ENCODE measurements around the gene ZNF827. TPM values are rescaled to one million over a fixed set of nuclear protein-coding genes. Genes with fewer than 3 reads are reported as not detected.

The ZNF827 gene
- total and polyA plus RNA-seq, 2 of the 8 experiments (the other 6 are each of a cell fraction or from before 2014, with no cell fraction given), result 25.3 to 26.2 TPM

GRCh38 chr4:145786830-145787229 is 151.8 kb downstream of the ZNF827 start:
- 96% methylated on average over 5 of the region's 5 CpGs; no CpG with 5 or more reads in 1 of the 2 experiments for WGBS, 2 experiments (ENCODE audit: extremely low coverage in 1 of 2, insufficient coverage in 1 of 2, insufficient read length in 1 of 2, insufficient replicate concordance in 2 of 2, low coverage in 1 of 2, low lambda C conversion rate in 2 of 2, missing lambda C conversion rate in 1 of 2)
- FAIRE-seq, result no peak
- no peak overlapping the region for H4K5ac ChIP-seq (ENCODE audit: insufficient read length, low read depth, low read length)

More at GRCh38 chr4:145786830-145787229, 151.8 kb downstream of the ZNF827 start:
- Histone ChIP-seq H2BK5ac (ENCODE audit: low read depth, low read length) (no peak overlapping the region), H3K23ac (ENCODE audit: insufficient read length) (no peak overlapping the region), H3K4me3 (ENCODE audit: extremely low read depth in 1 of 4, insufficient read depth in 2 of 4, low read depth in 3 of 4, low read length in 4 of 4) (no peak overlapping the region), H3K79me1 (ENCODE audit: low read depth, low read length) (no peaks in the 10 kb centered on the region), H3K23me2 (ENCODE audit: low read depth, low read length) (no peaks in the 10 kb centered on the region), H2BK120ac (replicated peaks; ENCODE audit: low read depth, low read length) (no peak overlapping the region), H3K9ac (replicated peaks in 1 of 4; ENCODE audit: extremely low read depth in 1 of 4, low read depth in 3 of 4, low read length in 3 of 4) (no peak overlapping the region), H3K36me3 (ENCODE audit: control insufficient read depth in 2 of 4, insufficient read depth in 4 of 4, low read length in 3 of 4) (peaks cover 0 to 10% (median 0%) of the 10 kb centered on the region in 4 experiments; a peak in 1 of 8 replicates), H3K4me2 (ENCODE audit: insufficient read depth in 1 of 2, low read depth in 2 of 2, low read length in 2 of 2) (no peak overlapping the region), H3K56ac (replicated peaks; ENCODE audit: insufficient read length, low read depth, low read length) (no peak overlapping the region), H3K14ac (ENCODE audit: insufficient read length) (no peak overlapping the region), H4K20me1 (replicated peaks in 1 of 2; ENCODE audit: control insufficient read depth in 1 of 2, insufficient read depth in 2 of 2, low read length in 2 of 2) (no peaks in the 10 kb centered on the region), H2AK5ac (ENCODE audit: low read depth, low read length) (no peak overlapping the region), H3K4ac (replicated peaks; ENCODE audit: insufficient read length, low read depth, low read length) (no peak overlapping the region), H2BK15ac (ENCODE audit: low read length) (no peak overlapping the region), H4K91ac (replicated peaks; ENCODE audit: insufficient read length, low read length) (no peak overlapping the region), H2AFZ (ENCODE audit: low read length) (no peak overlapping the region), H4K8ac (ENCODE audit: extremely low read depth, insufficient read depth, low read length) (no peak overlapping the region), H2BK12ac (ENCODE audit: low read depth, low read length) (no peak overlapping the region), H2BK20ac (ENCODE audit: low read length) (no peak overlapping the region), H3K9me3 (ENCODE audit: insufficient read depth in 2 of 2, low read depth in 1 of 2, low read length in 1 of 2) (no peaks in the 10 kb centered on the region; a peak in 1 of 4 replicates), H3K4me1 (replicated peaks in 1 of 4; ENCODE audit: control insufficient read depth in 3 of 4, insufficient read depth in 4 of 4, low read length in 3 of 4) (peaks cover 0 to 2% (median 0%) of the 10 kb centered on the region in 4 experiments; a peak in 2 of 7 replicates), H3K79me2 (ENCODE audit: control insufficient read depth in 1 of 2, insufficient read depth in 2 of 2, low read length in 2 of 2) (no peaks in the 10 kb centered on the region), H3K27ac (ENCODE audit: low read depth, low read length) (no peak overlapping the region), H3K27me3 (replicated peaks in 1 of 4; ENCODE audit: control insufficient read depth in 3 of 4, extremely low read depth in 1 of 4, insufficient read depth in 3 of 4, low read length in 3 of 4) (no peaks in the 10 kb centered on the region), H3K18ac (ENCODE audit: extremely low read depth, low read length) (no peak overlapping the region)
- ChIA-PET CTCF (ENCODE audit: partially characterized antibody) (interaction anchor here (1.1 kb wide), 1 partner anchor 38 kb away, joined by 3 read pairs; no protein-coding TSS in a partner anchor), POLR2A (ENCODE audit: partially characterized antibody) (interaction anchor here (1.6 kb wide), 2 partner anchors 9 to 14 kb away, joined by 3 to 7 read pairs; no protein-coding TSS in a partner anchor)
- no peak for DNase-seq (ENCODE audit: low read depth in 1 of 2, low spot score in 2 of 2)
- no peak for TF ChIP-seq POLR2AphosphoS5 (IDR thresholded peaks at IDR 0.05; ENCODE audit: low read depth, low read length)
- TF ChIP-seq NRF1 (IDR thresholded peaks at IDR 0.05; ENCODE audit: low read depth, low read length), result no peak
- TF ChIP-seq TAF7 (optimal IDR thresholded peaks at IDR 0.05; ENCODE audit: borderline replicate concordance, low read depth, low read length), result no peak
- no peak for TF ChIP-seq RAD21 (IDR thresholded peaks at IDR 0.05 in 1 of 2, conservative IDR thresholded peaks at IDR 0.05 in 1 of 2; ENCODE audit: low read depth in 2 of 2, low read length in 2 of 2)
- TF ChIP-seq TBP (IDR thresholded peaks at IDR 0.05; ENCODE audit: low read depth, low read length), result no peak
- TF ChIP-seq SRF (IDR thresholded peaks at IDR 0.05; ENCODE audit: low read depth, low read length), result no peak
- no peak for TF ChIP-seq TAF1 (IDR thresholded peaks at IDR 0.05; ENCODE audit: low read depth, low read length)
- TF ChIP-seq RFX5 (IDR thresholded peaks at IDR 0.05; ENCODE audit: borderline replicate concordance, low read depth, low read length), result no peak
- TF ChIP-seq CEBPB (IDR thresholded peaks at IDR 0.05; ENCODE audit: low read depth, low read length), result no peak
- TF ChIP-seq GABPA (IDR thresholded peaks at IDR 0.05; ENCODE audit: borderline replicate concordance, insufficient read depth, low read length), result no peak
- no peak for TF ChIP-seq NANOG (IDR thresholded peaks at IDR 0.05; ENCODE audit: insufficient read depth, low read depth, low read length, poor library complexity, severe bottlenecking)
- TF ChIP-seq BCL11A (IDR thresholded peaks at IDR 0.05; ENCODE audit: low read depth in 2 of 2, low read length in 2 of 2), result no peak
- no peak for TF ChIP-seq RXRA (IDR thresholded peaks at IDR 0.05; ENCODE audit: insufficient read depth, low read depth, low read length)

Data from H1 (cell line).